ENCODE results near the gene POU2AF1. TPM values are rescaled to one million over a fixed set of nuclear protein-coding genes. Genes with fewer than 3 reads are reported as not detected.

The POU2AF1 gene
- total and polyA plus RNA-seq, 2 of the 13 experiments (the other 11 are each of a cell fraction or from before 2014, with no cell fraction given), result 1.9 to 3.6 TPM

- TF ChIP-seq SNRNP70 (IDR thresholded peaks at IDR 0.05; ENCODE audit: low read depth, low read length) (no peak), ADNP (CRISPR knock-in tag; IDR thresholded peaks at IDR 0.05) (no peak), BCL6 (CRISPR knock-in tag; IDR thresholded peaks at IDR 0.05) (0 out of 2 replicates have a peak, but pooled peaks have one; percentile 34), ZNF160 (CRISPR knock-in tag; IDR thresholded peaks at IDR 0.05) (no peak), NBN (conservative IDR thresholded peaks at IDR 0.05) (no peak), SKIL (CRISPR knock-in tag; IDR thresholded peaks at IDR 0.05; ENCODE audit: borderline replicate concordance) (no peak), SNAPC5 (CRISPR knock-in tag; IDR thresholded peaks at IDR 0.05; ENCODE audit: borderline replicate concordance) (no peak), GRHL1 (CRISPR knock-in tag; conservative IDR thresholded peaks at IDR 0.05) (no peak), ETS1 (CRISPR knock-in tag; IDR thresholded peaks at IDR 0.05) (no peak), MED1 (CRISPR knock-in tag; IDR thresholded peaks at IDR 0.05) (0 out of 2 replicates have a peak, but pooled peaks have one; percentile 19), KAT8 (CRISPR knock-in tag; IDR thresholded peaks at IDR 0.05) (0 out of 2 replicates have a peak, but pooled peaks have one; percentile 20)
Measured at GRCh38 chr11:111393585-111393984, 14.5 kb upstream of the POU2AF1 start (continued).
